Fibroblast of pulmonary artery (primary cell): ENCODE data around the gene DENND1B.

Experiments used
- DNase-seq: peaks from one replicate; pipeline ENCODE4 v3.0.0-alpha.2; 2010; ENCODE audit warnings: low read depth
- H3K4me3 ChIP-seq: replicated peaks from 2 replicates; pipeline ENCODE4 v1.5.1; 2011; ENCODE audit warnings: low read depth, mild to moderate bottlenecking, control low read depth, low read length, moderate library complexity
- TF ChIP-seq, protein P1 (sequence below): IDR thresholded peaks from 2 replicates; pipeline ENCODE4 v1.5.1; 2011; ENCODE audit warnings: mild to moderate bottlenecking, control low read depth, low read length, inconsistent platforms; ENCODE audit errors: missing control alignments

Gene DENND1B

GRCh38 chr1:197735461-197735860 lies 39.8 kb downstream of the DENND1B start:
- TF ChIP-seq, protein P1, sequence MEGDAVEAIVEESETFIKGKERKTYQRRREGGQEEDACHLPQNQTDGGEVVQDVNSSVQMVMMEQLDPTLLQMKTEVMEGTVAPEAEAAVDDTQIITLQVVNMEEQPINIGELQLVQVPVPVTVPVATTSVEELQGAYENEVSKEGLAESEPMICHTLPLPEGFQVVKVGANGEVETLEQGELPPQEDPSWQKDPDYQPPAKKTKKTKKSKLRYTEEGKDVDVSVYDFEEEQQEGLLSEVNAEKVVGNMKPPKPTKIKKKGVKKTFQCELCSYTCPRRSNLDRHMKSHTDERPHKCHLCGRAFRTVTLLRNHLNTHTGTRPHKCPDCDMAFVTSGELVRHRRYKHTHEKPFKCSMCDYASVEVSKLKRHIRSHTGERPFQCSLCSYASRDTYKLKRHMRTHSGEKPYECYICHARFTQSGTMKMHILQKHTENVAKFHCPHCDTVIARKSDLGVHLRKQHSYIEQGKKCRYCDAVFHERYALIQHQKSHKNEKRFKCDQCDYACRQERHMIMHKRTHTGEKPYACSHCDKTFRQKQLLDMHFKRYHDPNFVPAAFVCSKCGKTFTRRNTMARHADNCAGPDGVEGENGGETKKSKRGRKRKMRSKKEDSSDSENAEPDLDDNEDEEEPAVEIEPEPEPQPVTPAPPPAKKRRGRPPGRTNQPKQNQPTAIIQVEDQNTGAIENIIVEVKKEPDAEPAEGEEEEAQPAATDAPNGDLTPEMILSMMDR: no peak
- DNase-seq: no peak
- no peak overlapping the region for H3K4me3 ChIP-seq

- no peak for DNase-seq
- TF ChIP-seq, protein P1: no peak
- H3K4me3 ChIP-seq: no peak overlapping the region
Observed at GRCh38 chr1:197733324-197733723, 42.0 kb downstream of the DENND1B start.

DNA sequence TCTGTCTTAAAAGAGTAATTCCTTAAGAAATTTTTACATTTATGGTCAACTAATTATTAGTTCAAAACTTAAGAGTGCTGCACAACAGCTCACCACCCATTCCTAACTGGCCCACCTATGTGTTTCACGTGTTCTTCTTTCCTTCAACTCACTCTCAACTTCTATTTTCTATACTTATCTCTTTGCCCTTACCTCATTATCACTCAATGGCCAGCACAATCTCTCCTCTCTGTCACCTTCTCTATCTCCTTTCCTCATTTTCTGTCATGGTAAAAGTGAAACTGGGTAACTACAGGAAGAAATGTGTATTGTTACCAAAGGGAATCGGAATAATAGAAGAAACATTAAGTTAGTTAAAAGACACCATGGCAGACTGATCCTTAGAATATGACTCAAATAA lies 43.1 kb downstream of the DENND1B start:
- no peak overlapping the region for H3K4me3 ChIP-seq
- TF ChIP-seq, protein P1: no peak
- no peak for DNase-seq

DNA sequence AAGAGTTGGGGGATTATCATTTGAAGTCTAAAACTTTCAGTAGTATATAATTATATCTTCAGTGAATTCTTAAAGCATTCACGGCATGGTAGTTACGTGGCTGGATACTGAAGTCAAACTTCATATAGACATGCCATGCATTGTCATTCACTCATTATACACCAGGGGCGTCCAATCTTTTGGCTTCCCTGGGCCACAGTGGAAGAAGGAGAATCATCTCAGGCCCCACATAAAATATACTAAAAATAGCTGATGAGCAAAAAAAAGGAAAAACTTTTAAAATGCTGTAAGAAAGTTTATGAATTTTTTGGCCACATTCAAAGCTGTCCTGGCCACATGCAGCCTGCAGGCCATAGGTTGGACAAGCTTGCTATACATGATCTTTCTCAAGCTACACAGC lies 43.8 kb downstream of the DENND1B start:
- no peak for DNase-seq
- TF ChIP-seq, protein P1: no peak
- no peak overlapping the region for H3K4me3 ChIP-seq

GRCh38 chr1:197725976-197726375 lies 49.3 kb downstream of the DENND1B start:
- TF ChIP-seq, protein P1: no peak
- DNase-seq: no peak
- H3K4me3 ChIP-seq: no peak overlapping the region

DNA sequence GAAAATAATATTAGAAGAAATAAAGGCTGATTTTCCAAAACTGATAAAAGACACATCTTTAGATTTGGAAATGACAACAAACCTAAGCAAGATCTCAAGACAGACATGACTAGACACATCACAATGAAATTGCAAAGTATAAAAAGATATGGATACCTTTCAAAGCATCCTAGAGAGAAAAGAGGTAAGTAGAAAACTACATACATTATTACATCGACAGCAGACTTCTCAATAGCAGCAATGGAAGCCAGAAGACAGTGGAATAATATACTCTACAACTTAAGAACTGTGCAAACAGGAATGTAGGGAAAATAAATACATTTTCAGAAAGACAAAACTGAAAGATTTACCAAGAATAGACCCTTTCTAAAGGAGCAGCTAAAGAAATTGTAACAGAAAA lies 50.2 kb downstream of the DENND1B start:
- H3K4me3 ChIP-seq: no peak overlapping the region
- TF ChIP-seq, protein P1: no peak
- peak; percentile 48 for DNase-seq

DNA sequence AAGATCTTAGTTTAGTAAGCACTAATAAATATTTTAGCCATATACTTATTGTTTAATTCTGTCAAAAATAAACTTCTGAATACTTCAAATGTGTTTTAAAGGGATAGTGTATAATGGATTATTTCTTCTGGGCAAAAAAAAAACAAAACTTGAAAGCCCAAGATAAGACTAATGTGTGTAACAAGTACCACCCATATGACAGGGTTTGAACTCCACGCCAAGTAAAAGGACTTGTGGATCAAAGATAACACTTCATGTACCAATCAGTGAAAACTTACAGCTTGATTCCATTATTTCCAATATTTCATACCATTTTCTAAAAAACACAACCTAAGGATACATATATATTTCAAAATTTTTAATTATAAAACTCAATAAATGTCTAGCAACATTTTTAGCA lies 59.5 kb downstream of the DENND1B start:
- H3K4me3 ChIP-seq: no peak overlapping the region
- no peak for DNase-seq
- TF ChIP-seq, protein P1: no peak
